GM19455 (cell line): ENCODE data around the gene MTRFR.

Source experiments
- ATAC-seq: cut with Tn5 transposase; IDR thresholded peaks from one replicate; pipeline ENCODE4 v1.9.1; 2021; ENCODE audit not compliant: unreplicated experiment

The MTRFR gene

GRCh38 chr12:123269896-123270213, 36.6 kb downstream of the MTRFR start:
- no peak for ATAC-seq

- ATAC-seq, result no peak
Measured at GRCh38 chr12:123270214-123271000, 37.2 kb downstream of the MTRFR start.

DNA sequence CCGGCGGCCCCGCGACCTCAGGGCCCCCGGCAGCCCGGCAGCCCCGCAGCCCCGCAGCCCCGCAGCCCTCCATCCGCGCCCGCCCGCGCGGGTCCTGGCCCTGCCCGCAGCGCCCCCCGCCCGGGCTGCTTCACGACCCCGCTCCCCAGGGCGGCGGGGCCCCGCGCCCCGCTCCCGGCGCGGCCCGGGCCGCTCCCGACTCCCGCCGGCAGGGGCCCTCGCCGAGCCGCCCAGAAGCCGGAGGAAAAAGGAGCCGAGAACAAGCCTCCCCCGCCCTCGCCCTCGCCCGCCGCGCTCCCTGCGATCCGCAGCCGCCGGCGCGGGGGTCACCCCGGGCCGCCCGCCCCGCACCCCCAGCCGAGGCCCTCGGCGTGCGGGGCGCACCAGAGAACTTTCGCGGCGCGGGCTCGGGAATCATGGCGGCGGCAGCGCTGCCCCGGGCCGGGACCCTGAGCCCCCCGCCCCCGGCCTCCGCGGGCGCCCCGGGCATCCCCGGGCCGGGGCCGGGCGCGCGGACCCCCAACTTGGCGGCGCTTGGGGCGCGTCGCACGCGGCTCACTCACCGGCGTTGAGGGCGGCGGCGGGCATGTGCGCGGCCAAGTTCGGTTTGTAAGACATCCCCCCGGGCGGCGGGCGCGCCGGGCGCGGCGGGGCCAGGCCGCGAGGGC, 37.9 kb downstream of the MTRFR start:
- ATAC-seq, result peak; percentile 60

GRCh38 chr12:123273166-123273565, 39.9 kb downstream of the MTRFR start:
- ATAC-seq, result no peak

- ATAC-seq, result peak; percentile 71
Measured at GRCh38 chr12:123278101-123278627, 44.9 kb downstream of the MTRFR start.

- ATAC-seq, result no peak
Measured at GRCh38 chr12:123280971-123281370, 47.7 kb downstream of the MTRFR start.

DNA sequence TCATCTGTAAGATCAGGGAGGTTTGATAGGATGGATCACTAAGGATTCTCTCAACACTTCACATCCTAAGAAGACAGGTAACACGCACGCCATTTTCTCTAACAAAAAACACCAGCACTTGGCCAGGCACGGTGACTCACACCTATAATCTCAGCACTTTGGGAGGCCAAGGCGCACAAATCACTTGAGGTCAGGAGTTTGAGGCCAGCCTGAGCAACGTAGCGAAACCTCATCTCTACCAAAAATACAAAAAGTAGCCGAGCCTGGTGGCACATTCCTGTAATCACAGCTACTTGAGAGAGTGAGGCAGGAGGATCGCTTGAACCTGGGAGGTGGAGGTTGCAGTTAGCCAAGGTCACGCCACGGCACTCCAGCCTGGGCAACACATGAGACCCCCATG, 48.9 kb downstream of the MTRFR start:
- no peak for ATAC-seq

DNA sequence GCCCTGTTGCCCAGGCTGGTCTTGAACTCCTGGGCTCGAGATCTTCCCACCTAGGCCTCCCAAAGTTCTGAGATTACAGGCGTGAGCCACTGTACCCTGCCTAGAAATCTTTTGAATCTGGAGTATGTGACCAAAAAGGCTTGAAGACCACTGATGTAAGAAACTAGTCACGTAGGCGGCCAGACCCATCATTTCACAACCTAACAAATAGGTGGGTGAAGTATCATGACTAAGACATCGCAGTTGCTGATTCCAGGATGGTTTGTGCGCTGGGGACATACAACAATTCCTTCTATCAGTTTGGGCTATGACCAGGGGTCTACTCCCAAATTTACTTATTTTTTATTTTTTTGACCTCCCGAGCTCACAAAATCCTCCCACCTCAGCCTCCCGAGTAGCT, 50.2 kb downstream of the MTRFR start:
- ATAC-seq, result no peak

DNA sequence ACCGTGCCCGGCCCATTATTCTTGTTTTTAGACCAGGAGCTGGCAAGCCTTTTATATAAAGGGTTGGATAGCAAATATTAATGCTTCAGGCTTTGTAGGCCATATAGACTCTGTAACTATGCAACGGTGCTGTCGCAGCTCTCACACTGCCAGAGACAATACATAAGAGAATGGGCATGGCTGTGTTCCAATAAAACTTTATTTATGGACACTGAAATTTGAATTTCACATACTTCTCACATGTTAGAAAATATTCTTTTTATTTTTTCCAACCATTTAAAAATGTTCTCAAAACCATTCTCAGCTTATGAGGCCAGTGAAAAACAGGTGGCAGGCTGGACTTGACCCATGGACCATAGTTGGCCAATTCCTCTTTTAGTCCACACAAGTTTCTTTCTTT, 51.4 kb downstream of the MTRFR start:
- ATAC-seq, result no peak

DNA sequence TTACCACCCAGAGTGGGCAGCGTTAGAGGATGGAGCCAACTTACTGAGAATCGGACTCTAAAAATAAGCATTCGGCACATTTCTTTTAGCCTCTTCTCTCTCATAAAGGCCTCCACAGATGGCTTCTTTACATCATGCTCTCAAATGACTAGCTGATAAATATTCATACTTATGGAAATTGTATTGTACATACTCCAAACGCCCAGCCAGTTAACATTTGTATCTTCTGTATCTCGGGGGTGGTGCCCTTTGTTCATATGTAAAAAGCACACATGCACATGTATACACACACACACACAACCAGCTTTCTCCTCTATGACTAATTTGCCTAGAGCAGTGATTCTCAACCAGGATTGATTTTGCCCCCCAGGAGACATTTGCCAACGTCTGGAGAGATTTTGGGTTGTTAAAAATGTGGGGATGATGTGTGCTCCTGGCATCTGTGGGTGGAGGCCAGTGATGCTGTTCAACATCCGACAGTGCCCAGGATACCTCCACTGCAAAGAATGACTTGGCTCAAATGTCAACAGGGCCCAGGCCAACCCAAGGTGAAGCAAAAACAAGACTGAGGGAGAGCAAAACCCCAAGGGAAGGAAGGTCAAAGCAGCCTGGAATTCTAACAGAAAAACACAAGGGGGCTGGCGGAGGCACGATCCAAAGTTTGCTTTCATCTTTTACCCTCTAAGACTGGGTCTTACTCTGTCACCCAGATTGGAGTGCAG, 53.6 kb downstream of the MTRFR start:
- ATAC-seq, result no peak

DNA sequence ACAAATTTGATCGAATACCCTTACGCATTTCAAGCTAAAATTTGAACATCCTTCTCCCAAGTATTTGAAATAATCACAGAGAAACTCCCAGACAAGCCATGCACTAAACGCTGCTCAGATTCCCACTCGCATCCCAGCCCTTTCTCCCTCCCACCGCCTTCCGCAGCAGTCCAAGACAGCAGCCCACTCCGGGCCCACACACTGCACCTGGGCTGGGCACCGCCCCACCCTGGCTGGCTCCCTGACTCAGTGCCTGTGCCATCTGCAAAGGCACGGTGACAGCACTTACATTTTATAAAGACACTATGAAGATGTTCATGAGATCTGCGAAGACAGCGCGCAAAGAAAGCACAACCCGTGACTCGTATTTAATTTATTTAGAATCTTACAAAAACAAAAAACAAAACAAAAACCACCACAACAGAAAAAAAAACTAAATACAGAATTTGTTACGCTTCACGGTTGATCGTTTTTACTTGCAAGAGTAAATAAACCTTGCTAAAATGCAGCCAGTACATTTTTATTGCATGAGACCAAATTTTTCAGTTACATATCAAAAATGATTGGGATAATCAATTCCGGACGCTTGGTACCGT, 55.6 kb downstream of the MTRFR start:
- ATAC-seq, result no peak

DNA sequence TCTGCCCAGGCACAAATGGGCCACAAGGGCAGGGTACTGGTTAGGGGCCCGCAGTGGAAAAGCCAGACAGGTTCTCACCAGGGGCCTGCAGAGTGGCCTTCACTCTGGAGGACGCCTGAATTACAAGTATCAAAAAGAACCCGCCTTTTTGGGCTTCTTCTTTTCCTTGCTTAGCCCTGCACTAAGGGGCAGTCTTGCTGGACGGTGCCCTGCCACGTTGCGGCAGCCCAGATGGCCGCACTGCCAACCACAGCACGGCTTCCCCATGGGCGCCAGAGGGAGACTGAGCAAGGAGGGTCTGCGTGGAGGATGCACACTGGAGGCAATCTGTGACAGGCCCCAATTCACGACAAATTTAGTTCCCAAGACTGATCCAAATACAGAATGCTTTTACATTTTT, 56.7 kb downstream of the MTRFR start:
- no peak for ATAC-seq

DNA sequence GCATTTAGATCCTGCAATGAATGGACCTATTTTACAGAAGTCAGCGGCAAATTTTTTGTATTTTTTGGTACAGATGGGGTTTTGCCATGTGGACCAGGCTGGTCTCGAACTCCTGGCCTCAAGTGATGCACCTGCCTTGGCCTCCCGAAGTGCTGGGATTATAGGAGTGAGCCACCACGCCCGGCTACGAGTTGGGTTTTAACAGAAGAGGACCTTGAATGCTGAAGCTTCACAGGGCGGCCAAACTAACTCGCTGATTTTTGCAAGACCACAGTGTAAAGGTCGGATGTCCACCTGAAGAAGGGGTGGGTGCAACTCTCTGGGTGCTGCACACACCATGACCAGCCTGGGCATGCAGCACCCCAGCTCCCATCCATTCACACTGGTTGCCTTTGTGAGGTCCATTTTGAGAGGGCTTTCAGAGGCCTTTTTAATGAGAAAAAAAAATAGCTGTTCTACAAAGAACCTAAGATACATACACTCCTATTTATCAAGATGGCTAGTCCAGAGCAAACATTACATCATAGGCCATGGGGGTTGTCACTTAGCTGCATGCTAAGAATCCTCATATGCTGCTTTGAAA, 60.0 kb downstream of the MTRFR start:
- ATAC-seq, result no peak

DNA sequence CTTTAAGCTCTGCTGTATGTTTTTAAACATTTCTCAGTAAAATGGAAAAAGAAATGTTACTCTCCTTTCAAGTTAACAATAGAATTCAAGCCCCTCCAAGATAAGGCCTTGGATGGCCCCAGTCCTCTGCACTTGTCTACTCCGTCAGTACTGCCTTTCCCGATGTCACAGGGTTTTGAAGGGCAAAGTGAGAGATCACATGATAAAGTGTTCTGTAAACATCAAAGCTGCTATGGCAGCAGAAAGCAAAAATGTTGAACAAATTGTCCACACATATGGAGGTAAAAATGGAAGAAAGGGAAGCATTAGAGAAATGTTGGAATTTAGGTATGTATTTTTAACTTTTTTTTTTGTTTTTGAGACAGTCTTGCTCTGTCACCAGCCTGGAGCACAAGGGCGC, 71.9 kb downstream of the MTRFR start:
- ATAC-seq, result no peak

- no peak for ATAC-seq
Measured at GRCh38 chr12:123306200-123306599, 73.0 kb downstream of the MTRFR start.
